ENCODE results near the gene TBCD.
"Not testable (repeated sequence)": the region's sequence is repeated elsewhere in the genome, so short reads cannot be mapped to it uniquely, and the experiment has no call there.

Gene TBCD

GRCh38 chr17:82956146-82956725 lies 204.4 kb downstream of the TBCD start:
- no peak overlapping the region for H3K4me3 ChIP-seq (ENCODE audit: low read length)
- peaks cover 10% of the 10 kb centered on the region for H3K36me3 ChIP-seq (ENCODE audit: insufficient read depth, low read length)
- no peaks in the 10 kb centered on the region for H3K27me3 ChIP-seq (ENCODE audit: insufficient read depth, low read length)
- peaks cover 25% of the 10 kb centered on the region for H3K9me3 ChIP-seq (ENCODE audit: low read length)
- H3K4me1 ChIP-seq (ENCODE audit: insufficient read depth, low read length), result no peaks in the 10 kb centered on the region
- H2AFZ ChIP-seq (ENCODE audit: low read depth, low read length), result no peak overlapping the region

DNA sequence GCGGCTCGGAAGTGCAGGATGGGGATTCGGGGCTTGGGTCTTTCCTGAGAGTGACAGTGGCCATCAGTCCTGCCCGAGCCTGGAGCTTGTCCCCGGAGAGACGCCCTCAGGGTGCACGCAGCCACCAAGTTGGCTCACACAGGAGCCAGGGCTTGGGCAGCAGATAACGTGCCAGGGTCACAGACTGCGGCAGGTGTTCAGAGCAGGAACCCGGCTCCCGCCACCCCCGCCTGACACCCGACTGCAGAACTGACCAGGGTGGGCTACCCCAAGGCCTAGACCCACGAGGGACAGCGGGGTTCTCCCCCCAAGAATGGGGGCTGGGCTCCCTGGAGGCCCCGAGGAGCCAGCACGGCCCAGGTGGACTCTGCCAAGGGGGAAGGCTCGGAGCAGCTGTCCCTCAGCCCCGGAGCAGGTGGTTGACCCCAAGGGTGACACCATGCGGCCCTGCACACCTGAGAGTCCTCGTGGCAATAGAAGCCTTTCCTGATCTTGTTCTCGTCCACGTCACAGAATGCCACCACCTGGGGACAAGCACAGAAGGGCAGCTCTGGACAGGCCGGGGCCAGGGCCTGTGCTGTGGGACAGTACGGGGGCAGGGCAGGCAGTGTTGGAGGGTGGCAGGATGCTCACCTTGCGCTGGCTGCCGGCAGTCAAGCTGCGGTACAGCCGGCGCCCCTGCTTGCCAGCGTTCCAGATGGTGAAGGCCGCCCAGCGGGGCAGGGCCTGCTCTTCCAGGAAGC lies 205.0 kb downstream of the TBCD start:
- no peak overlapping the region for H3K4me3 ChIP-seq (ENCODE audit: low read length)
- H3K36me3 ChIP-seq (ENCODE audit: insufficient read depth, low read length), result peaks cover 10% of the 10 kb centered on the region
- no peak overlapping the region for H2AFZ ChIP-seq (ENCODE audit: low read depth, low read length)
- no peaks in the 10 kb centered on the region for H3K4me1 ChIP-seq (ENCODE audit: insufficient read depth, low read length)
- peaks cover 24% of the 10 kb centered on the region for H3K9me3 ChIP-seq (ENCODE audit: low read length)
- H3K27me3 ChIP-seq (ENCODE audit: insufficient read depth, low read length), result no peaks in the 10 kb centered on the region

DNA sequence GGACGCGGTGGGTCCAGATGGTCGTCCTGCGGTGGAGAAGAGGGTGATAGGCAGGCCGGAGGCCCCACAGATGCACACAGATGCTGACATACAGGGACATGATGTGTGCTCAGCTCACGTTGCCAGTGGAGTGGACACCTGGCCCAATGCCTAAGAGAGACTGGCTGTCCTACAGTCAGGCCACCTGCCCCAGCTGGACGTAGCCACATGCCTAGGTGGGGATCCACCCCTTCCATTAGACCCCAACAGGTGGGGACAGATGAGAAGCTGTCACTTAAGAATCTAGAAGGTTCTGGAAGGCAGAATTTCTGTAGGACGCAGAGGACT lies 205.6 kb downstream of the TBCD start:
- H3K4me3 ChIP-seq (ENCODE audit: low read length), result no peak overlapping the region
- peaks cover 10% of the 10 kb centered on the region for H3K36me3 ChIP-seq (ENCODE audit: insufficient read depth, low read length)
- peaks cover 21% of the 10 kb centered on the region for H3K9me3 ChIP-seq (ENCODE audit: low read length)
- no peaks in the 10 kb centered on the region for H3K4me1 ChIP-seq (ENCODE audit: insufficient read depth, low read length)
- no peaks in the 10 kb centered on the region for H3K27me3 ChIP-seq (ENCODE audit: insufficient read depth, low read length)
- no peak overlapping the region for H2AFZ ChIP-seq (ENCODE audit: low read depth, low read length)

DNA sequence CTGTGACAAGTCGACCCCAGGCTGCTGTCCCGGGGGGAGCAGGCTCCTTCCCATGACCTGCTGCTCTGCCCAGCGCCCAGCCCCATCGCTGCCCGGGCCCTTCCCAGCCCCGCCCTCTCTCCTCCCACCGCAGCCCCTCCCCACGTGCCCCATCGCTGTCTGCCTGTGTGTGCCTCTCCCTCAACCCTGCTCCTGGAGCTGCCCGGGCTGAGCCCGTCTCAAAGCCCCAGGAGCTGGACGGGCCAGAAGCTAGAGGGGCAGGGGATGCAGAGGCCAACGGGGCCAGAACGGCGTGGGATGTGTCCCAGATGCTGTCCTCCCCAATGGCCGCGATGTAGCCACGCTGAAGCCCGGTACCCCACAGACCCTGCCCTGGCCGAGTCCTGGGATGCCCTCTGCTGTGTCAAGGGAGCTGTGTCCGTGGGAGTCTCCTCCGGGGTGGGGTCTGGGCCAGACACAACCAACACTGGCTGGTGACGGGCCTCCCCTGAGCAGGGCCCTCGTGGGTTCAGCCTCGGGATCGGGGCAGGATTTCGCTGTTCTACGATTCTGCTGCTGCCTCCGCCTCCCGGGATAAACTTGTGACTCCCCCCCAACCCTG lies 206.2 kb downstream of the TBCD start:
- no peaks in the 10 kb centered on the region for H3K27me3 ChIP-seq (ENCODE audit: insufficient read depth, low read length)
- no peak overlapping the region for H3K4me3 ChIP-seq (ENCODE audit: low read length)
- H3K4me1 ChIP-seq (ENCODE audit: insufficient read depth, low read length), result no peaks in the 10 kb centered on the region
- no peak overlapping the region for H2AFZ ChIP-seq (ENCODE audit: low read depth, low read length)
- H3K9me3 ChIP-seq (ENCODE audit: low read length), result peaks cover 21% of the 10 kb centered on the region
- peaks cover 10% of the 10 kb centered on the region for H3K36me3 ChIP-seq (ENCODE audit: insufficient read depth, low read length)

DNA sequence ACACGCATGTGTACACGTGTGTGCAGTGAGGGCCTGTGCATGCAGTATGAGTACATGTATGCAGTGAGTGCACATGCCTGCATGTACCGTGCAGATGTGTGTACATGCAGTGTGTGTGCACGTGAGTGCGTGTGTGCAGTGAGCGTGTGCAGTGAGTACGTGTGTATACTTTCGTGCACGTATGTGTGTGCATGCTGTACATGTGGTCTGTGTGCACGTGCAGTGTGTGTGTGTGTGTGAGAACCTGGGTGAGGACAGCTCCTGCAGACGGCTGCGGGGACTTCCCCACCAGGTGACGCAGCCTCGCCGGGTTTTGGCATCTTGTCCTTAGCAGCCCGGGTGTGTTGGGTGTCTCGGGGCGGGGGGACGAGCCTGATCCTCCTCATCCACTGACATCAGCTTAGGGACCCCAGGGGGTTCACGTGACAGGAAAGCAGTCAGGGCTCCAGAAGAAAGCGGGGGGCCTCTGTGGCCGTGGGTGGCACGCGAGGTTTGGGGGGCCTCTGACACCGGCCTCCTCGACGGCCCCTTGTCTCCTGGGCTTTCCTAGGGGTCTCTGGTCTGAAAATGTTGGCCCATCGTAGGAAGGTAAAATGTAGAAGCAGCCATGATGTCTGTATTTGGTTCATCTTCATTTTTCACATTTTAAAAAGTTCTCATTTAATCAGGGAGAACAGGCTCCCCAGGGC lies 207.5 kb downstream of the TBCD start:
- no peaks in the 10 kb centered on the region for H3K4me1 ChIP-seq (ENCODE audit: insufficient read depth, low read length)
- H3K36me3 ChIP-seq (ENCODE audit: insufficient read depth, low read length), result peaks cover 10% of the 10 kb centered on the region
- H2AFZ ChIP-seq (ENCODE audit: low read depth, low read length), result no peak overlapping the region
- peaks cover 21% of the 10 kb centered on the region for H3K9me3 ChIP-seq (ENCODE audit: low read length)
- no peaks in the 10 kb centered on the region for H3K27me3 ChIP-seq (ENCODE audit: insufficient read depth, low read length)
- H3K4me3 ChIP-seq (ENCODE audit: low read length), result no peak overlapping the region

GRCh38 chr17:82959990-82960418 lies 208.1 kb downstream of the TBCD start:
- Histone ChIP-seq H3K36me3 (ENCODE audit: insufficient read depth, low read length) (peaks cover 10% of the 10 kb centered on the region), H3K27me3 (ENCODE audit: insufficient read depth, low read length) (no peaks in the 10 kb centered on the region), H3K4me1 (ENCODE audit: insufficient read depth, low read length) (no peaks in the 10 kb centered on the region), H2AFZ (ENCODE audit: low read depth, low read length) (no peak overlapping the region), H3K9me3 (ENCODE audit: low read length) (peaks cover 21% of the 10 kb centered on the region), H3K4me3 (ENCODE audit: low read length) (no peak overlapping the region)

DNA sequence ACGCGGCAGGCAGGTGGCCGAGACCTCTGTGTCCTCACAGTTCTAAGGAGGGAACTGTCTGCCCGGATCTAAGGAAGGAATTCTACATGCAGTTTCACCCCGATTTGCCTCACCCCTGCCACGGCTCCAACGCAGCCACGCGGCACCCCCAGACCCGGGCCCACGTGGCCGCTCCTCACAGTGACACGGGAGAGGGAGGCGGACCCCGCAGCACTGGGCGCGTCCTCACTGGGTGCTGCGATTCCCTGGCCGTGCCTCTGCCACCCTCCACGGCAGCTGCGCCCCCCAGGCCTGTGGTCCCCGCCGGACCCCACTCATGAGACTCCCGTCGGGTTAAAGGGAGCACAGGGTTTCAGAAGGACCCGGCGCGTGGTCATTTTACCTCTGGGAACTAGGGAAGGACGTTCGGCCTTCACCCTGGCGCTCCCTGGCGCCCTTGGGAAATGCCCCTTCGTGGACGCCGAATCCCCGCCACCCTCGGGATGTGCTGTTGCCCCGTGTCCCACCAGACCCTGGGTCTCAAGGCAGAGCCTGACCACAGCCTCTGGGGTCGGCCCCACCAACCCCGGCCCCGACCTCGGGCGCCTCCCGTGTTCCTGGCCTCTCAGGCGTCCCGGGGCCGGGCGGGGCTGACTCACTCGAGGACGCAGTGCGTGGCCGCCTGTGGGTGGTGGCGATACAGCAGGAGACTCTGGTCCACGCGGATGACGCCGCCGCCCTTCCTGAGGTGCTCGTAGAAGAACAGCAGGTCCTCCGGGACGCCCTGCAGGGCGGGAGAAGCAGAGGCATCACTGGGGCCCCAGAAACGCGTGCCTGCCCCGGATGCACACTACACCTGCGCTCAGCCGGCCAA lies 208.8 kb downstream of the TBCD start:
- no peaks in the 10 kb centered on the region for H3K27me3 ChIP-seq (ENCODE audit: insufficient read depth, low read length)
- H3K9me3 ChIP-seq (ENCODE audit: low read length), result peaks cover 21% of the 10 kb centered on the region
- peaks cover 10% of the 10 kb centered on the region for H3K36me3 ChIP-seq (ENCODE audit: insufficient read depth, low read length)
- H3K4me3 ChIP-seq (ENCODE audit: low read length), result no peak overlapping the region
- no peaks in the 10 kb centered on the region for H3K4me1 ChIP-seq (ENCODE audit: insufficient read depth, low read length)
- no peak overlapping the region for H2AFZ ChIP-seq (ENCODE audit: low read depth, low read length)

DNA sequence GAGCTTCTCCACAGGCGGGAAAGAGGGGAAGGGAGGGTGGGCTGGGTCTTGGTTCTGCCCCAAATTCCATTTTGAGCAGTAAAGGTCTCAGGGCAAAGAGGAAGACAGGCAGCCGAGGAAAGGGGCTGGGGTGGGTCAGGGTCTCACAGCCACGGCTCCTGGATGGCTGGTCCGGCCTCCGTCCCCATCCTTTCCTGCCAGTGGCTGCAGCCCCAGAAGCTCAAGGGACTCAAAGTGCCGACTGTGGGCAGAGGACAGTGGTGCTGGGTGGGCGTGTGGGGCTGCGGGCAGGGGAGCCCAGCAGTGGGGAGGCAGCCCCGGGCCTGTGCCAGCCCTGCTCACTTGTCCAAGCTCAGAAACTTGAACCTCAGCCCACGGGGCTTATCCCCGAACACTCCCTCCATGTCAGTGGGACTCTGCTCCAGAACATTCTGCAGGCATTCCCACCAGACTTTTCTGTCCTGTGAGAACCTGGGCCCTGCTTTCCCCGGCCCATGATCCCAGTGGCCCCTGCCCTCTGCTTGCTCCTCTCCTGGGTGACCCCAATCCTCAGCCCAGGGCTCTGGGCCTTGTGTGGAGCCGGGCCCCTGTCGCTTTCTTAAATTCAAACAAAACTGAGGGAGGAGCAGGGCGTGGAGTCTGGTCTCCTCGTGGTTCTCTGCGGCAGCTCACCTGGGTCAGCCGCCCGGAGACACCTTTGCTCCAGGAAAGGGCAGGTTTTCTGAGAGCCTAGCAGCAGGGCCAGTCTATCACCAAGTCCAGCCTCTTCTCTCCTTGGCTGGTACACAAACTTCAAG lies 209.7 kb downstream of the TBCD start:
- H3K36me3 ChIP-seq (ENCODE audit: insufficient read depth, low read length), result peaks cover 4% of the 10 kb centered on the region
- no peak overlapping the region for H3K4me3 ChIP-seq (ENCODE audit: low read length)
- peaks cover 16% of the 10 kb centered on the region for H3K9me3 ChIP-seq (ENCODE audit: low read length)
- no peaks in the 10 kb centered on the region for H3K27me3 ChIP-seq (ENCODE audit: insufficient read depth, low read length)
- H2AFZ ChIP-seq (ENCODE audit: low read depth, low read length), result no peak overlapping the region
- no peaks in the 10 kb centered on the region for H3K4me1 ChIP-seq (ENCODE audit: insufficient read depth, low read length)

- Histone ChIP-seq H3K4me3 (ENCODE audit: low read length) (no peak overlapping the region), H3K36me3 (ENCODE audit: insufficient read depth, low read length) (peaks cover 4% of the 10 kb centered on the region), H3K27me3 (ENCODE audit: insufficient read depth, low read length) (no peaks in the 10 kb centered on the region), H3K4me1 (ENCODE audit: insufficient read depth, low read length) (no peaks in the 10 kb centered on the region), H3K9me3 (ENCODE audit: low read length) (peaks cover 9% of the 10 kb centered on the region), H2AFZ (ENCODE audit: low read depth, low read length) (no peak overlapping the region)
Observed at GRCh38 chr17:82962163-82962720, 210.4 kb downstream of the TBCD start.

GRCh38 chr17:82963104-82963950 lies 211.5 kb downstream of the TBCD start:
- H3K4me1 ChIP-seq (ENCODE audit: insufficient read depth, low read length), result no peaks in the 10 kb centered on the region
- H3K4me3 ChIP-seq (ENCODE audit: low read length), result no peak overlapping the region
- peaks cover 4% of the 10 kb centered on the region for H3K36me3 ChIP-seq (ENCODE audit: insufficient read depth, low read length)
- no peaks in the 10 kb centered on the region for H3K27me3 ChIP-seq (ENCODE audit: insufficient read depth, low read length)
- H3K9me3 ChIP-seq (ENCODE audit: low read length), result peaks cover 6% of the 10 kb centered on the region
- H2AFZ ChIP-seq (ENCODE audit: low read depth, low read length), result no peak overlapping the region

GRCh38 chr17:82964451-82964850 lies 212.6 kb downstream of the TBCD start:
- H3K36me3 ChIP-seq (ENCODE audit: insufficient read depth, low read length); H3K27me3 ChIP-seq (ENCODE audit: insufficient read depth, low read length); H3K4me1 ChIP-seq (ENCODE audit: insufficient read depth, low read length); H3K4me3 ChIP-seq (ENCODE audit: low read length); H3K9me3 ChIP-seq (ENCODE audit: low read length); H2AFZ ChIP-seq (ENCODE audit: low read depth, low read length): not testable (repeated sequence)

Data from neuron (in vitro differentiated cells).